Neural cell (in vitro differentiated cells): Measurements from ENCODE around the gene CRP. TPM values are rescaled to one million over a fixed set of nuclear protein-coding genes. Genes with fewer than 3 reads are reported as not detected.

Experiments
- H2AFZ ChIP-seq: fragments of 200-600, 300-800 bp; sonication (generic), shearing (Covaris generic); 2 replicates; pipeline ENCODE4 v1.6.0; 2014; ENCODE audit warnings: low read depth, mild to moderate bottlenecking, antibody characterized with exemption, low read length, moderate library complexity
- H3F3A ChIP-seq: fragments of 200-600 bp; shearing (Covaris generic); 2 replicates; pipeline ENCODE4 v1.6.1; 2016; ENCODE audit warnings: mild to moderate bottlenecking, moderate library complexity, mixed read lengths, antibody characterized with exemption, low read length; ENCODE audit not compliant: insufficient read depth, poor library complexity, severe bottlenecking
- H3K27ac ChIP-seq: fragments of 200-600, 300-800 bp; sonication (generic), shearing (Covaris generic); 2 replicates; pipeline ENCODE4 v1.5.1; 2014; ENCODE audit warnings: mild to moderate bottlenecking, low read length, moderate library complexity
- H3K27me3 ChIP-seq: fragments of 300-800, 200-600 bp; sonication (generic), shearing (Covaris generic); 2 replicates; pipeline ENCODE4 v1.6.0; 2014; ENCODE audit warnings: mild to moderate bottlenecking, low read depth, low read length, moderate library complexity; ENCODE audit not compliant: insufficient read depth
- H3K36me3 ChIP-seq: fragments of 300-800, 200-600 bp; sonication (generic), shearing (Covaris generic); 2 replicates; pipeline ENCODE4 v1.5.1; 2014; ENCODE audit warnings: mild to moderate bottlenecking, antibody characterized with exemption, low read length, moderate library complexity; ENCODE audit not compliant: insufficient read depth
- H3K4me2 ChIP-seq: fragments of 300-800, 200-600 bp; sonication (generic), shearing (Covaris generic); 2 replicates; pipeline ENCODE4 v1.6.0; 2014; ENCODE audit warnings: mild to moderate bottlenecking, low read length
- H3K4me3 ChIP-seq: fragments of 300-800, 200-600 bp; sonication (generic), shearing (Covaris generic); 2 replicates; pipeline ENCODE4 v1.5.1; 2014; ENCODE audit warnings: mild to moderate bottlenecking, low read length, moderate library complexity
- H3K79me2 ChIP-seq: fragments of 200-600 bp; shearing (Covaris generic); replicated peaks from 2 replicates; pipeline ENCODE4 v1.6.0; 2014; ENCODE audit warnings: mild to moderate bottlenecking, low read length, moderate library complexity; ENCODE audit not compliant: insufficient read depth
- H3K9ac ChIP-seq: fragments of 300-800, 200-600 bp; sonication (generic), shearing (Covaris generic); 2 replicates; pipeline ENCODE4 v1.6.1; 2016; ENCODE audit warnings: mild to moderate bottlenecking, low read length, mixed read lengths
- H3K9me2 ChIP-seq: fragments of 200-600 bp; shearing (Covaris generic); 2 replicates; pipeline ENCODE4 v1.6.1; 2016; ENCODE audit warnings: mild to moderate bottlenecking, low read length, mixed read lengths; ENCODE audit not compliant: insufficient read depth
- H3K9me3 ChIP-seq: fragments of 200-600, 300-800 bp; sonication (generic), shearing (Covaris generic); 2 replicates; pipeline ENCODE4 v1.6.1; 2016; ENCODE audit warnings: mild to moderate bottlenecking, mixed run types, low read length, moderate library complexity, mixed read lengths
- H4K20me1 ChIP-seq: fragments of 200-600 bp; shearing (Covaris generic); 2 replicates; pipeline ENCODE4 v1.6.1; 2016; ENCODE audit warnings: mild to moderate bottlenecking, mixed run types; ENCODE audit not compliant: insufficient read depth
- EP300 ChIP-seq: fragments of 450-650 bp; conservative IDR thresholded peaks from 2 replicates; pipeline ENCODE4 v1.6.1; 2014; ENCODE audit warnings: antibody characterized with exemption, mild to moderate bottlenecking, moderate library complexity; ENCODE audit not compliant: poor library complexity, severe bottlenecking
- EZH2 ChIP-seq: fragments of 200-600, 300-800 bp; shearing (Covaris generic), sonication (generic); IDR thresholded peaks from 2 replicates; pipeline ENCODE4 v1.6.1; 2014; ENCODE audit warnings: antibody characterized with exemption, low read length, borderline replicate concordance, mild to moderate bottlenecking; ENCODE audit not compliant: insufficient read depth, poor library complexity, severe bottlenecking
- MXI1 ChIP-seq: fragments of 450-650 bp; conservative IDR thresholded peaks from 2 replicates; pipeline ENCODE4 v1.6.1; 2014; ENCODE audit warnings: antibody characterized with exemption, mild to moderate bottlenecking; ENCODE audit not compliant: poor library complexity, severe bottlenecking
- RAD21 ChIP-seq: fragments of 450-650 bp; conservative IDR thresholded peaks from 2 replicates; pipeline ENCODE4 v1.6.1; 2014; ENCODE audit warnings: antibody characterized with exemption, mild to moderate bottlenecking, moderate library complexity
- TAF1 ChIP-seq: IDR thresholded peaks from 2 replicates; pipeline ENCODE4 v1.6.1; 2012; ENCODE audit warnings: low read depth
- polyA plus RNA-seq: library from polyadenylated mRNA; depleted of rRNA; stranded (reverse); fragments of >200 nt; gene quantifications from 2 replicates; pipeline ENCODE4 v1.2.3, GENCODE V29; 2014
- TF ChIP-seq, protein P1 (sequence below): fragments of 450-650 bp; IDR thresholded peaks from 2 replicates; pipeline ENCODE4 v1.5.1; 2014; ENCODE audit warnings: antibody characterized with exemption, mild to moderate bottlenecking, moderate library complexity; ENCODE audit not compliant: poor library complexity, severe bottlenecking
- TF ChIP-seq, protein P2 (sequence below): IDR thresholded peaks from 2 replicates; pipeline ENCODE4 v1.6.1; 2012; ENCODE audit warnings: borderline replicate concordance

The CRP gene
- polyA plus RNA-seq, 1 donor from 2014 or later, result 0.98 TPM

GRCh38 chr1:159746666-159747065, 32.3 kb upstream of the CRP start:
- no peaks in the 10 kb centered on the region for H3F3A ChIP-seq
- H3K79me2 ChIP-seq, result no peaks in the 10 kb centered on the region
- H3K4me3 ChIP-seq, result no peak overlapping the region
- no peak overlapping the region for H3K4me2 ChIP-seq
- H3K9me3 ChIP-seq, result no peaks in the 10 kb centered on the region
- H3K9ac ChIP-seq, result no peak overlapping the region
- no peak overlapping the region for H3K27ac ChIP-seq
- no peaks in the 10 kb centered on the region for H3K36me3 ChIP-seq
- H3K9me2 ChIP-seq, result no peaks in the 10 kb centered on the region
- H4K20me1 ChIP-seq, result no peaks in the 10 kb centered on the region
- TF ChIP-seq, protein P1, sequence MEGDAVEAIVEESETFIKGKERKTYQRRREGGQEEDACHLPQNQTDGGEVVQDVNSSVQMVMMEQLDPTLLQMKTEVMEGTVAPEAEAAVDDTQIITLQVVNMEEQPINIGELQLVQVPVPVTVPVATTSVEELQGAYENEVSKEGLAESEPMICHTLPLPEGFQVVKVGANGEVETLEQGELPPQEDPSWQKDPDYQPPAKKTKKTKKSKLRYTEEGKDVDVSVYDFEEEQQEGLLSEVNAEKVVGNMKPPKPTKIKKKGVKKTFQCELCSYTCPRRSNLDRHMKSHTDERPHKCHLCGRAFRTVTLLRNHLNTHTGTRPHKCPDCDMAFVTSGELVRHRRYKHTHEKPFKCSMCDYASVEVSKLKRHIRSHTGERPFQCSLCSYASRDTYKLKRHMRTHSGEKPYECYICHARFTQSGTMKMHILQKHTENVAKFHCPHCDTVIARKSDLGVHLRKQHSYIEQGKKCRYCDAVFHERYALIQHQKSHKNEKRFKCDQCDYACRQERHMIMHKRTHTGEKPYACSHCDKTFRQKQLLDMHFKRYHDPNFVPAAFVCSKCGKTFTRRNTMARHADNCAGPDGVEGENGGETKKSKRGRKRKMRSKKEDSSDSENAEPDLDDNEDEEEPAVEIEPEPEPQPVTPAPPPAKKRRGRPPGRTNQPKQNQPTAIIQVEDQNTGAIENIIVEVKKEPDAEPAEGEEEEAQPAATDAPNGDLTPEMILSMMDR, result no peak
- TF ChIP-seq EP300 (no peak), TAF1 (no peak), MXI1 (no peak)
- TF ChIP-seq, protein P2, sequence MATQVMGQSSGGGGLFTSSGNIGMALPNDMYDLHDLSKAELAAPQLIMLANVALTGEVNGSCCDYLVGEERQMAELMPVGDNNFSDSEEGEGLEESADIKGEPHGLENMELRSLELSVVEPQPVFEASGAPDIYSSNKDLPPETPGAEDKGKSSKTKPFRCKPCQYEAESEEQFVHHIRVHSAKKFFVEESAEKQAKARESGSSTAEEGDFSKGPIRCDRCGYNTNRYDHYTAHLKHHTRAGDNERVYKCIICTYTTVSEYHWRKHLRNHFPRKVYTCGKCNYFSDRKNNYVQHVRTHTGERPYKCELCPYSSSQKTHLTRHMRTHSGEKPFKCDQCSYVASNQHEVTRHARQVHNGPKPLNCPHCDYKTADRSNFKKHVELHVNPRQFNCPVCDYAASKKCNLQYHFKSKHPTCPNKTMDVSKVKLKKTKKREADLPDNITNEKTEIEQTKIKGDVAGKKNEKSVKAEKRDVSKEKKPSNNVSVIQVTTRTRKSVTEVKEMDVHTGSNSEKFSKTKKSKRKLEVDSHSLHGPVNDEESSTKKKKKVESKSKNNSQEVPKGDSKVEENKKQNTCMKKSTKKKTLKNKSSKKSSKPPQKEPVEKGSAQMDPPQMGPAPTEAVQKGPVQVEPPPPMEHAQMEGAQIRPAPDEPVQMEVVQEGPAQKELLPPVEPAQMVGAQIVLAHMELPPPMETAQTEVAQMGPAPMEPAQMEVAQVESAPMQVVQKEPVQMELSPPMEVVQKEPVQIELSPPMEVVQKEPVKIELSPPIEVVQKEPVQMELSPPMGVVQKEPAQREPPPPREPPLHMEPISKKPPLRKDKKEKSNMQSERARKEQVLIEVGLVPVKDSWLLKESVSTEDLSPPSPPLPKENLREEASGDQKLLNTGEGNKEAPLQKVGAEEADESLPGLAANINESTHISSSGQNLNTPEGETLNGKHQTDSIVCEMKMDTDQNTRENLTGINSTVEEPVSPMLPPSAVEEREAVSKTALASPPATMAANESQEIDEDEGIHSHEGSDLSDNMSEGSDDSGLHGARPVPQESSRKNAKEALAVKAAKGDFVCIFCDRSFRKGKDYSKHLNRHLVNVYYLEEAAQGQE, result no peak
- H2AFZ ChIP-seq, result no peak overlapping the region
- H3K27me3 ChIP-seq, result no peaks in the 10 kb centered on the region

GRCh38 chr1:159743651-159744410, 29.4 kb upstream of the CRP start:
- H3K9me2 ChIP-seq, result no peaks in the 10 kb centered on the region
- H3F3A ChIP-seq, result no peaks in the 10 kb centered on the region
- H3K27ac ChIP-seq, result no peak overlapping the region
- H3K9ac ChIP-seq, result no peak overlapping the region
- H3K9me3 ChIP-seq, result no peaks in the 10 kb centered on the region
- H3K4me3 ChIP-seq, result no peak overlapping the region
- H3K4me2 ChIP-seq, result no peak overlapping the region
- H4K20me1 ChIP-seq, result no peaks in the 10 kb centered on the region
- TF ChIP-seq EP300 (no peak), MXI1 (no peak), TAF1 (no peak), RAD21 (no peak), EZH2 (no peak)
- TF ChIP-seq, protein P1, result no peak
- TF ChIP-seq, protein P2, result no peak
- H3K27me3 ChIP-seq, result no peaks in the 10 kb centered on the region
- H2AFZ ChIP-seq, result no peak overlapping the region
- no peaks in the 10 kb centered on the region for H3K79me2 ChIP-seq
- no peaks in the 10 kb centered on the region for H3K36me3 ChIP-seq
